GM12864 (cell line): ENCODE data around the gene PRDM2.

ENCODE experiments used
- DNase-seq: peaks from one replicate; pipeline ENCODE4 v3.0.0-alpha.2; 2011; ENCODE audit warnings: low read depth
- H3K4me3 ChIP-seq: 2 replicates; pipeline ENCODE4 v1.5.1; 2011; ENCODE audit warnings: mild to moderate bottlenecking, low read depth, low read length, control low read depth
- TF ChIP-seq, protein P1 (sequence below): IDR thresholded peaks from 2 replicates; pipeline ENCODE4 v1.5.1; 2011; ENCODE audit warnings: low read depth, mild to moderate bottlenecking, moderate library complexity, low read length, control low read depth, inconsistent platforms; ENCODE audit errors: missing control alignments

The PRDM2 gene

GRCh38 chr1:13770743-13771142 is 70.8 kb downstream of the PRDM2 start:
- no peak for DNase-seq
- TF ChIP-seq, protein P1, sequence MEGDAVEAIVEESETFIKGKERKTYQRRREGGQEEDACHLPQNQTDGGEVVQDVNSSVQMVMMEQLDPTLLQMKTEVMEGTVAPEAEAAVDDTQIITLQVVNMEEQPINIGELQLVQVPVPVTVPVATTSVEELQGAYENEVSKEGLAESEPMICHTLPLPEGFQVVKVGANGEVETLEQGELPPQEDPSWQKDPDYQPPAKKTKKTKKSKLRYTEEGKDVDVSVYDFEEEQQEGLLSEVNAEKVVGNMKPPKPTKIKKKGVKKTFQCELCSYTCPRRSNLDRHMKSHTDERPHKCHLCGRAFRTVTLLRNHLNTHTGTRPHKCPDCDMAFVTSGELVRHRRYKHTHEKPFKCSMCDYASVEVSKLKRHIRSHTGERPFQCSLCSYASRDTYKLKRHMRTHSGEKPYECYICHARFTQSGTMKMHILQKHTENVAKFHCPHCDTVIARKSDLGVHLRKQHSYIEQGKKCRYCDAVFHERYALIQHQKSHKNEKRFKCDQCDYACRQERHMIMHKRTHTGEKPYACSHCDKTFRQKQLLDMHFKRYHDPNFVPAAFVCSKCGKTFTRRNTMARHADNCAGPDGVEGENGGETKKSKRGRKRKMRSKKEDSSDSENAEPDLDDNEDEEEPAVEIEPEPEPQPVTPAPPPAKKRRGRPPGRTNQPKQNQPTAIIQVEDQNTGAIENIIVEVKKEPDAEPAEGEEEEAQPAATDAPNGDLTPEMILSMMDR: no peak
- H3K4me3 ChIP-seq: no peak overlapping the region

GRCh38 chr1:13771745-13772144 is 71.8 kb downstream of the PRDM2 start:
- no peak for DNase-seq
- TF ChIP-seq, protein P1: no peak
- no peak overlapping the region for H3K4me3 ChIP-seq

GRCh38 chr1:13772271-13772670 is 72.3 kb downstream of the PRDM2 start:
- no peak overlapping the region for H3K4me3 ChIP-seq
- DNase-seq: no peak
- TF ChIP-seq, protein P1: no peak

DNA sequence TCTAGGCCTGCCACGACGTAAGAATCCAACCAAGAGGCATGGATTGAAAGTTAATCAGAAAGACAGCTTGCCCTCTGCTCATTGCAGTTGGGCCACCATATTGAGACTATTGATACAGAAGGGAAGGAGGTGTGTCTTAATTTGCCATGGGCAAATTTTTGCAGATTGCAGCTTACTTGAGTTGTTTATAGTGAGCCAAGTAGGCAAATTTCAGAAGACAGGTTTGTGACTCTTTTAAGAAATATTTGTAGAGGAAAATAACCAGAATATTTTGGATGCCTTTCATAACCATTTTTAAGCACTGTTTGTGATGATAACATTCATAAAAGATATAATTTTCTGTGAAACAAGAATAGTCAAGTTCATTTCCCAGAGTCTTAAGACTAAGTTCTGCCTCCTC is 74.1 kb downstream of the PRDM2 start:
- DNase-seq: no peak
- H3K4me3 ChIP-seq: no peak overlapping the region
- TF ChIP-seq, protein P1: no peak

GRCh38 chr1:13775459-13775858 is 75.5 kb downstream of the PRDM2 start:
- TF ChIP-seq, protein P1: no peak
- no peak for DNase-seq
- no peak overlapping the region for H3K4me3 ChIP-seq

- TF ChIP-seq, protein P1: no peak
- no peak for DNase-seq
- H3K4me3 ChIP-seq: no peak overlapping the region
Observed at GRCh38 chr1:13775916-13776315, 75.9 kb downstream of the PRDM2 start.

GRCh38 chr1:13778431-13778830 is 78.4 kb downstream of the PRDM2 start:
- H3K4me3 ChIP-seq: no peak overlapping the region
- no peak for DNase-seq
- TF ChIP-seq, protein P1: no peak
